ENCODE measurements around the gene RGS14.

RGS14 gene

DNA sequence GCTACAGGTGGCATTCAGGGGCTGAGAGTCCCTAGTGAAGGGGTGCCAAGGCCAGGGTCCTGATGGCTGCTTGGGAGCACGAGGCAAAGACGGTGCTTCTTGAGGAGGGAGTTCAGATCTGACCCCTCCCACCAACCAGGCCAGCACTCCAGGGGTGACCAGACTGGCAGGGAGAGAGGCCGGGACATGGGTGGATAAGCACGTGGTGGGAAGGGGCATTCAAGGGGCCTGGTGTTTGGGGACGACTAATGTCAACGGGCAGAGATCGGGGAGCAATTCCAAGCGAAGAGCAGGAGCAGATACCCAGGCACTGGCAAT lies 4.5 kb downstream of the RGS14 start:
- TF ChIP-seq, protein P1, sequence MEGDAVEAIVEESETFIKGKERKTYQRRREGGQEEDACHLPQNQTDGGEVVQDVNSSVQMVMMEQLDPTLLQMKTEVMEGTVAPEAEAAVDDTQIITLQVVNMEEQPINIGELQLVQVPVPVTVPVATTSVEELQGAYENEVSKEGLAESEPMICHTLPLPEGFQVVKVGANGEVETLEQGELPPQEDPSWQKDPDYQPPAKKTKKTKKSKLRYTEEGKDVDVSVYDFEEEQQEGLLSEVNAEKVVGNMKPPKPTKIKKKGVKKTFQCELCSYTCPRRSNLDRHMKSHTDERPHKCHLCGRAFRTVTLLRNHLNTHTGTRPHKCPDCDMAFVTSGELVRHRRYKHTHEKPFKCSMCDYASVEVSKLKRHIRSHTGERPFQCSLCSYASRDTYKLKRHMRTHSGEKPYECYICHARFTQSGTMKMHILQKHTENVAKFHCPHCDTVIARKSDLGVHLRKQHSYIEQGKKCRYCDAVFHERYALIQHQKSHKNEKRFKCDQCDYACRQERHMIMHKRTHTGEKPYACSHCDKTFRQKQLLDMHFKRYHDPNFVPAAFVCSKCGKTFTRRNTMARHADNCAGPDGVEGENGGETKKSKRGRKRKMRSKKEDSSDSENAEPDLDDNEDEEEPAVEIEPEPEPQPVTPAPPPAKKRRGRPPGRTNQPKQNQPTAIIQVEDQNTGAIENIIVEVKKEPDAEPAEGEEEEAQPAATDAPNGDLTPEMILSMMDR (IDR thresholded peaks at IDR 0.05; ENCODE audit: low read depth, low read length), result no peak
- no peak for DNase-seq (ENCODE audit: low read depth in 2 of 2)
- no peak overlapping the region for H3K4me3 ChIP-seq (replicated peaks in 1 of 2; ENCODE audit: low read depth in 2 of 2, low read length in 2 of 2)

DNA sequence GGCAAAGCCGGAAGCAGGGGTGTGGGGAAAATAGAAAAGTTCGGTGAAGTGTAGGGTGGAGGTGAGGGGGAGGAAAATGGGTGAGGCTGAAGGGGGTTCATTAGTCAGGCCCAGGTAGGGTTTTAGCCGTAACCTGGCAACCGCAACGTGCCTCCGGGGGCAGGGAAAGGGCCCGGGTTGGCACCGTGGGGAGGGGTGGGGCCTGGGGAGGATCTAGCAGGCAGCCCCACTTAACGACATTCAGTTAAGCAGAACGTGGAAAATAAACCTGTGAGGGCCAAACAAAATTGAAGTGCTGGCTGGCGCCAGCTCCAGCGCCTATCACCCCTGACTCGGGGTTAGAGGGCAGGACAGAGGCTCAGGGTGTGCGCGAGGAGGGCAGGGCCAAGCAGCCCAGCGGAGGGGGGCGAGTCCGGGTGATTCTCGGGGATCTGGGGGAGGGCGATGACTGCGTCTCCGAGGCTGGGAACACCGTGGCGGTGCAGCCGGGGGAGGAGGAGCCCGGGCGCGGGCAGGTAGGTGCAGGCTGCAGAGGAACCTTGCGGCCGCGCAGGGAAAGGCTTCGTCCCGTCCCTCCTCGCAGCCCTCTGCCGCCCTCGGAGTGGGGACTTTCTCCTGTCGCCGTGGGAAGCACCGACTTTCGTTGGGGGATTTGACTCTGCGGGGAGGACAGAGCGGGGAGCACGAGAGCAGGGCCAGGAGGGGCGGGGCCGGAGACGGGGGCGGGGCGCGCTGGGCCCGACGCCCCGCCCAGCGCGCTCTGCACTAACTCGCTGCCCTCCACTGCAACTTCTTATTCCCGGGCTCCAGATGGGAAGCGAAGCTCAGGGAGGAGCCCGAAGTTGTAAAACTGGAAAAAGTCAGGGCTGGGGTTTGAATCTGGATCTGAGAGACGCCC lies 5.1 kb downstream of the RGS14 start:
- peak overlapping the region; percentile 45 to 47 for H3K4me3 ChIP-seq (replicated peaks in 1 of 2; ENCODE audit: low read depth in 2 of 2, low read length in 2 of 2)
- TF ChIP-seq, protein P1 (IDR thresholded peaks at IDR 0.05; ENCODE audit: low read depth, low read length), result no peak
- peak; percentile 18 to 42 for DNase-seq (ENCODE audit: low read depth in 2 of 2)

DNA sequence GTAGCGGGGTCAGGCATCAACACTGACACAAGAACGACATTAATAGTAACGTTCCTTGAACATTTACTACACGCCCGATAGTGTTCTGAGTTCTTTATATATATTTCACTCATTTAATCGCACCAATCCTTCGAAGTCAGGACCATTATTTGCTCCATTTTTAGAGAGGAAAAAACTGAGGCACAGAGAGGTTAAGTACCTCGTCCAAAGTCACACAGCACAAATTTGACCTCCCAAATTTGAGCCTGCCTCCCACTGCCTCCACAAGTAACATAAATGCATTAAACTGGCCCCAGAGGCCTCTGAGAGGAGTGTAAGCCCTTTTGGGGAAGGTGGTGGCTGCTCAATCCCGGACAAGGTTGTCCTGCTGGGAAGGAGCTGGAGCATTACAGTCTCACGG lies 5.8 kb downstream of the RGS14 start:
- H3K4me3 ChIP-seq (replicated peaks in 1 of 2; ENCODE audit: low read depth in 2 of 2, low read length in 2 of 2), result peak overlapping the region; percentile 5 to 45
- TF ChIP-seq, protein P1 (IDR thresholded peaks at IDR 0.05; ENCODE audit: low read depth, low read length), result no peak
- no peak for DNase-seq (ENCODE audit: low read depth in 2 of 2)

DNA sequence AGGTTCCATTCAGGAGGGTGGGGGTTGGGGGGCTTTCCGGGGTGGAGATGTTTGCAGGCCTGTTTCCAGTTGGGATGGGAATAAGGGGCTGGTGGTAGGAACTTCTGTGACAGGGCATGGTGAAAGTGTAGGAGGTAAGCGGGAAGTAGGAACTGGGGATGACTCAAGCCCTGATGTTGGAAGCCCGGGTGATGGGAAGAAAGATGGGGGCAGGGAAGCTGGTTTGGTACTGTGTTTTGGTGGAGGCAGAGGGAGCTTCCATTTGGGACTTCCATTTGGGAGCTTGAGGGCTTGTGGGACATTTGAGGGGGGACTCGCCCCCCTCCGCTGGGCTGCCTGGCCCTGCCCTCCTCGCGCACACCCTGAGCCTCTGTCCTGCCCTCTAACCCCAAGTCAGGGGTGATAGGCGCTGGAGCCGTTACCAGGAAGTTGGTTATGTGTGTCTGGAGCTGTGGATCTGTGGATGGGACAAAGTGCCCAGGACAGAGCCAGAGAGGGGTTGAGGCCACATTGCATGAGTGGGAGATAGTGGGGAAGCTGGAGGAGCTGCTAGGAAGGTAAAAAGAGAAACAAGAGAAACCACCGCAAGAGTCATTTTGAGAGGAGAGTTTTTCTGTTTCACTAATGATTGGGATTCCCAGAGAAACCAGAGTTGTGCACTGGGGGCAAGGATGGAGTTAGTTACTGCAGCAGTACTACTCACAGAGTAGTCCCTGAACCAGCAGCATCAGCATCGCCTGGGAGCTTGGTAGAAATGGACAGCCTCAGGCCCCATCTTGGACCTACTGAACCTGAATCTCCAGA lies 6.6 kb downstream of the RGS14 start:
- DNase-seq (ENCODE audit: low read depth in 2 of 2), result peak in 1 of 2 donors; percentile 27
- TF ChIP-seq, protein P1 (IDR thresholded peaks at IDR 0.05; ENCODE audit: low read depth, low read length), result no peak
- no peak overlapping the region for H3K4me3 ChIP-seq (replicated peaks in 1 of 2; ENCODE audit: low read depth in 2 of 2, low read length in 2 of 2)

DNA sequence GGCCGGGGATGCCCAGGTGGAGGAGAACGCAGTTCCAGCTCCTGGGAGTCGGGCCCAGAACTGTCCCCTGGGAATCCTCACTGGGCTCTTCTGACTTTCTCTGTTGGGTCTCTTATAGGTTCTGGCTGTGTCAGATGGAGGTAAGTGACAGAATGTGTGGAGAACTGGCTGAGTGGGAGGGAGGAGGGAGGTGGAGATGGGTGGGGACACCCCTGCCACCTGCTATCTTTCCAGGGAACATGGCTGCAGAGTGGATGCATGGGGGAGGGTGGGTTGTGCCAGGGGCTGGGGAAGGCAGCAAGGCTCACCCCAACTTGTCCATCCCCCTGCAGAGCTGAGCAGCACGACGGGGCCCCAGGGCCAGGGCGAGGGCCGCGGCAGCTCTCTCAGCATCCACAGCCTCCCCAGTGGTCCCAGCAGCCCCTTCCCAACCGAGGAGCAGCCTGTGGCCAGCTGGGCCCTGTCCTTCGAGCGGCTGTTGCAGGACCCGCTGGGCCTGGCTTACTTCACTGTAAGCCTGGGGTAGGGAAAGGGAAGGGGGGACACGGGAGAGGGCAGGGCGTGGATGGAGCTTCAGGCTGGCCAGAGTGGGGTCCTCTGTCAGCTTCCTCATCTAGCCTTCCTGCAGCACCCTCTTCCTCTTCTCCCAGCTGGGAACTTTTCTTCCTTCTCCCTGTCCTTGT lies 8.3 kb downstream of the RGS14 start:
- TF ChIP-seq, protein P1 (IDR thresholded peaks at IDR 0.05; ENCODE audit: low read depth, low read length), result no peak
- no peak overlapping the region for H3K4me3 ChIP-seq (replicated peaks in 1 of 2; ENCODE audit: low read depth in 2 of 2, low read length in 2 of 2)
- no peak for DNase-seq (ENCODE audit: low read depth in 2 of 2)

DNA sequence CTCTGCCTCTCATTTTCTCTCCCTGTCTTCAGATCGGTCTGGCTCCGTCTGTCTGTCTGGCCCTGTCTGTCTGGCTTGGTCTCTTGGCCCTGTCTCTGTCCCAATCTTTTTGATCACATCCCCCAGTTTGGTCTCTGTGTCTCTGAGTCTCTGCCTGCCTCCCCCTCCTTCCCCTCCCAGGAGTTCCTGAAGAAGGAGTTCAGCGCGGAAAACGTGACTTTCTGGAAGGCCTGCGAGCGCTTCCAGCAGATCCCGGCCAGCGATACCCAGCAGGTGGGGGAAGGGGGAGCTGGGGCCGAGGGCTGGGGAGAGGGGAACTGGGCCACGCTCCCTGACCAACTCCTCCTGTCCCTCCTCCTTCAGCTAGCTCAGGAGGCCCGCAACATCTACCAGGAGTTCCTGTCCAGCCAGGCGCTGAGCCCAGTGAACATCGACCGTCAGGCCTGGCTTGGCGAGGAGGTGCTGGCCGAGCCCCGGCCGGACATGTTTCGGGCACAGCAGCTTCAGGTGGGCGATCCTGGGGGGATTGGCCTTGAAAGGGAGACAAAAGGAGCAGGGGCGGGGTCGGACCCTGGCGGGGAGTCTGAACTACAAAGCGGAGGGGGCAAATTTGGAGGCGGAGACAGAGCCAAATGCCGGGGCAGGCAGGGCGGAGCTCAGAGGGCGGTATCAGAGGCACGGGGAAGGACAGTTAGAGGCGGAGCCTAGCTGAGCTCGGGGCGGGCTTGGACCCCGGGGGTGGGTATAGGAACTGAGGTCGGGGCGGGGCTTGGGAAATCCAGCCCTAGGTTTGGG lies 9.0 kb downstream of the RGS14 start:
- DNase-seq (ENCODE audit: low read depth in 2 of 2), result peak; percentile 75 to 91
- TF ChIP-seq, protein P1 (IDR thresholded peaks at IDR 0.05; ENCODE audit: low read depth, low read length), result no peak
- peak overlapping the region; percentile 44 to 45 for H3K4me3 ChIP-seq (replicated peaks in 1 of 2; ENCODE audit: low read depth in 2 of 2, low read length in 2 of 2)

Data from cardiac fibroblast (primary cell).